HepG2 (cell line): ENCODE measurements around the gene ATG2A. TPM values are rescaled to one million over a fixed set of nuclear protein-coding genes. Genes with fewer than 3 reads are reported as not detected.

Source experiments
- DBP ChIP-seq: sonication (generic); formaldehyde crosslinking; IDR thresholded peaks from 2 replicates; pipeline ENCODE4 v1.4.0; 2020; ENCODE audit warnings: missing genetic modification reagents; ENCODE audit errors: not compliant biosample characterization
- HES4 ChIP-seq: sonication (generic); formaldehyde crosslinking; IDR thresholded peaks from 2 replicates; pipeline ENCODE4 v1.9.0; 2021; ENCODE audit warnings: mild to moderate bottlenecking, missing genetic modification reagents, borderline replicate concordance
- HMGXB4 ChIP-seq, 2 experiments: sonication (generic) in 1 of 2; formaldehyde crosslinking in 1 of 2; IDR thresholded peaks; 2 replicates each; pipeline versions ENCODE4 v1.4.0 to v1.6.1; 2018 to 2020; ENCODE audit warnings: missing genetic modification reagents in 2 of 2, borderline replicate concordance in 1 of 2, low read depth in 1 of 2, mild to moderate bottlenecking in 1 of 2, missing biosample characterization in 1 of 2
- MBD4 ChIP-seq: IDR thresholded peaks from 2 replicates; pipeline ENCODE4 v1.6.1; 2012; ENCODE audit warnings: low read length, inconsistent platforms, borderline replicate concordance
- MBNL3 ChIP-seq: fragments of 250-450 bp; sonication (Bioruptor Pico); conservative IDR thresholded peaks from 2 replicates; pipeline ENCODE4 v1.8.0; 2022; ENCODE audit warnings: mild to moderate bottlenecking, inconsistent platforms
- NFIC ChIP-seq: IDR thresholded peaks from 2 replicates; pipeline ENCODE4 v1.6.1; 2012; ENCODE audit warnings: mild to moderate bottlenecking, low read length, inconsistent platforms
- RBM22 ChIP-seq: fragments of 200-400 bp; formaldehyde crosslinking; optimal IDR thresholded peaks from 2 replicates; pipeline ENCODE3; 2017; ENCODE audit warnings: mild to moderate bottlenecking, low read length, moderate library complexity
- TCF12 ChIP-seq, 2 experiments: fragments of 450-650 bp in 1 of 2; sonication (generic) in 1 of 2; formaldehyde crosslinking in 1 of 2; IDR thresholded peaks; 2 replicates each; pipeline versions ENCODE4 v1.6.1 to v1.8.0; 2017 to 2022; ENCODE audit warnings: antibody characterized with exemption in 1 of 2, mild to moderate bottlenecking in 1 of 2, missing genetic modification reagents in 1 of 2, moderate library complexity in 1 of 2
- ZBTB40 ChIP-seq, 2 experiments: fragments of 450-650 bp in 1 of 2; sonication (generic) in 1 of 2; formaldehyde crosslinking in 1 of 2; IDR thresholded peaks; 2 replicates each; pipeline versions ENCODE4 v1.6.1 to v1.8.0; 2016 to 2022; ENCODE audit warnings: antibody characterized with exemption in 1 of 2, mild to moderate bottlenecking in 1 of 2, missing genetic modification reagents in 1 of 2
- ZIK1 ChIP-seq: sonication (generic); formaldehyde crosslinking; IDR thresholded peaks from 2 replicates; pipeline ENCODE4 v1.5.0; 2020; ENCODE audit warnings: mild to moderate bottlenecking, low read depth, missing genetic modification reagents, borderline replicate concordance
- ZNF282 ChIP-seq: fragments of 450-650 bp; IDR thresholded peaks from 2 replicates; pipeline ENCODE4 v1.6.1; 2018; ENCODE audit not compliant: partially characterized antibody
- polyA plus RNA-seq, 8 experiments: library from polyadenylated mRNA; depleted of rRNA in 3 of 8; stranded (reverse) in 7 of 8; unstranded in 1 of 8; fragments of >200 nt; fragmentation: Illumina TruSeq in 4 of 8; extraction: Trizol in 4 of 8; gene quantifications; 2 replicates each; pipeline versions ENCODE4 v1.2.1 to v1.2.3, GENCODE V29; 2011 to 2016; ENCODE audit warnings: low read depth in 4 of 8, missing spikeins in 1 of 8, mixed read lengths in 1 of 8; ENCODE audit not compliant: insufficient read depth in 1 of 8
- total RNA-seq, 5 experiments: library from RNA; depleted of rRNA; stranded (reverse); fragments of >200 nt; fragmentation: Illumina TruSeq; extraction: Trizol; gene quantifications; 2 replicates each; pipeline ENCODE4 v1.2.3, GENCODE V29; 2016; ENCODE audit warnings: low read depth in 1 of 5
- TF ChIP-seq, protein P1 (sequence below): sonication (generic); formaldehyde crosslinking; IDR thresholded peaks from 2 replicates; pipeline ENCODE4 v1.8.0; 2023; ENCODE audit warnings: mild to moderate bottlenecking, missing genetic modification reagents

The ATG2A gene
- total and polyA plus RNA-seq, 2 of the 13 experiments (the other 11 are each of a cell fraction or from before 2014, with no cell fraction given) = 6.7 to 8.0 TPM

DNA sequence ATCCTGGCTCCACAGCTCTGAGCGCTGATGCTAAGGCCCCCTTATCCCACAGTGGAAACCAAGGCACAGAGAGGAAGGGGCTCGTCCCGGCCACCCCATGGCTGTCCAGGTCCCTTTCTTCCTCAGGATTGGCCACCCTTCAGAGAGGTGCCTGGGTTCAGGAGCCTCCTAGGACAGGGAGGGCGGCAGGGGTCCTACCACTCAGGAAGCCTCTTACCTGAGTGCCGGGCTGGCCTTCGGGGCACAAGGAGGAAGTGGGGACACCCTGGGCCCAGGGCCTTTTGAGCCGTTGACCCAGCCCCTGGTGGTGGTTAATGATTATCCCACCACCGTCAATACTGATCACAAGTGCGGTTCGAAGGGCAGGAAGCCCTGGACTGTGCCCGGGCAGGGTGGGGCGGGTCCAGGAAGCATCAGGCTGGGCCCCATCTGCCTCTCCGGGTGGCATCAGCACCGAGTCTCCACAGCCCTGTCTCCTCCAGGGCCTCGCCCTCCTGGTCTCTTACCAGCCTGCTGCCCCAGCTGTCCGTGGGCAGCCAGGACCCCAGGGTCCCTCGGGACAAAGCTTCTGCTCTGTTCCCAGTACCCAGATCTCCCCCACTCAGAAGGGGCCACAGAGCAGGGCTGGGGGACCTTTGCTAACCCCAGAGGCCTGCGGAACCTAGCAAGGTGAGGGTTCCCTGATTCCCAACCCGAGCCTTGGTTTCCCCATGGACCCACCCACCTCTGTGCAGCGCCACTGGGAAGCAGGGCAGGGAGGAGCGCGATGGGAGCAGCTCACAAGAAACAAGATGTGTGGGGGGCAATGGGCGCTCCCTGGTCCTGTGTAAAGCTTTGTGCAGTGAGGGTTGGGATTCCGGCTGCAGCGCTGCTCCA is 23.6 kb downstream of the ATG2A start (continued):
- TF ChIP-seq ZBTB40 (IDR thresholded peaks at IDR 0.05) = no peak
- no peak for TF ChIP-seq ZBTB40 (CRISPR knock-in tag; IDR thresholded peaks at IDR 0.05)
- no peak for TF ChIP-seq TCF12 (IDR thresholded peaks at IDR 0.05)
- no peak; the same call in 1 of the 2 replicates for TF ChIP-seq TCF12 (CRISPR knock-in tag; IDR thresholded peaks at IDR 0.05)
- TF ChIP-seq ZIK1 (CRISPR knock-in tag) = peak; percentile 81
- no peak for TF ChIP-seq ZNF282
- peak; percentile 13 for TF ChIP-seq RBM22
- no peak for TF ChIP-seq MBD4
- TF ChIP-seq, protein P1, sequence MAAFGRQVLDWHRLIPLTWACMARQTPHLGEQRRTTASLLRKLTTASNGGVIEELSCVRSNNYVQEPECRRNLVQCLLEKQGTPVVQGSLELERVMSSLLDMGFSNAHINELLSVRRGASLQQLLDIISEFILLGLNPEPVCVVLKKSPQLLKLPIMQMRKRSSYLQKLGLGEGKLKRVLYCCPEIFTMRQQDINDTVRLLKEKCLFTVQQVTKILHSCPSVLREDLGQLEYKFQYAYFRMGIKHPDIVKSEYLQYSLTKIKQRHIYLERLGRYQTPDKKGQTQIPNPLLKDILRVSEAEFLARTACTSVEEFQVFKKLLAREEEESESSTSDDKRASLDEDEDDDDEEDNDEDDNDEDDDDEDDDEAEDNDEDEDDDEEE (CRISPR knock-in tag) = no peak
- TF ChIP-seq HES4 = no peak; the same call in 1 of the 2 replicates
- peak in 1 of 2 experiments; percentile 72; a peak in 3 of 4 replicates for TF ChIP-seq HMGXB4 (CRISPR knock-in tag; IDR thresholded peaks at IDR 0.05; ENCODE audit: borderline replicate concordance in 1 of 2, low read depth in 1 of 2)
- TF ChIP-seq MBNL3 (CRISPR knock-in tag) = no peak
- peak; percentile 56 for TF ChIP-seq DBP
- TF ChIP-seq NFIC = 0 out of 2 replicates have a peak, but pooled peaks have one; percentile 25
